ENCODE data around the gene PLEKHF1. TPM values are rescaled to one million over a fixed set of nuclear protein-coding genes. Genes with fewer than 3 reads are reported as not detected.

Gene PLEKHF1
- total and polyA plus RNA-seq, 2 of the 8 experiments (the other 6 are each of a cell fraction or from before 2014, with no cell fraction given) = 11.1 to 18.4 TPM

DNA sequence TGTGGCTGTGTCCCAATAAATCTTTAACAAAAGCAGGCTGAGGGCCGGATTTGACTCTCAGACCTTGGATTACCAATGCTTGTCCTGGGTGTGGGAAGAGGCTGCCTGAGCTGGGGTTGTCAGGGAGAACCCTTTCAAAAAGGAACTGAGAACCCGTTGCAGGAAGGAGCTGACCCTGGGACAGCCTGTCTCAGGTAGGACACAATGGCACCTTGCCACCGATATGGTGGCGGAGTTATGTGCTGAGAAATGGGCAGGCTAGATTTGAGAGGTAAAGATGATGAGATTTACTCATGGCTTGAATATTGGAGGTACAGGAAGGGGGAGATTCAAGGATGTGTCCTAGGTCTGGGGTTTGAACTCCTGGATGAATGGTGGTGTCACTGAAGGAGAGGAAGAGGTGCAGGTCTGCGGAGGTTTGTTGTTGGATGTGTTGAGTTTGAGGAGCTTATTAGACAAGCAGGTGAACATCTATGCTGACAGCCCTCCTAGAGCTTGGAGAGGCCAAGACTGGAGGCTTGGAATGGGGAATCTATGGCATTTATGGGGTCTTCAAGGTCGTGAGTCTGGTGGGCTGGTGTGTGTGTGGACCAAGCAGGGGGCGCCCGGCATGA lies 7.2 kb downstream of the PLEKHF1 start:
- H3K4me3 ChIP-seq (ENCODE audit: extremely low read depth in 1 of 4, insufficient read depth in 2 of 4, low read depth in 3 of 4, low read length in 4 of 4) = no peak overlapping the region
- FAIRE-seq (no peak), DNase-seq (ENCODE audit: low read depth in 1 of 2, low spot score in 2 of 2) (no peak)
- H3K18ac ChIP-seq (ENCODE audit: extremely low read depth, low read length) = no peak overlapping the region
- H4K20me1 ChIP-seq (replicated peaks in 1 of 2; ENCODE audit: control insufficient read depth in 1 of 2, insufficient read depth in 2 of 2, low read length in 2 of 2) = peaks cover 3 to 12% of the 10 kb centered on the region in 2 experiments
- H3K4me2 ChIP-seq (ENCODE audit: insufficient read depth in 1 of 2, low read depth in 2 of 2, low read length in 2 of 2) = no peak overlapping the region
- no peak overlapping the region for H2BK20ac ChIP-seq (ENCODE audit: low read length)
- no peak overlapping the region for H2BK12ac ChIP-seq (ENCODE audit: low read depth, low read length)
- 87% methylated on average over 8 of the region's 8 CpGs; no CpG with 5 or more reads in 1 of the 2 experiments for WGBS, 2 experiments (ENCODE audit: extremely low coverage in 1 of 2, insufficient coverage in 1 of 2, insufficient read length in 1 of 2, insufficient replicate concordance in 2 of 2, low coverage in 1 of 2, low lambda C conversion rate in 2 of 2, missing lambda C conversion rate in 1 of 2)
- POLR2A ChIA-PET (ENCODE audit: partially characterized antibody) = no interaction called here
- H3K36me3 ChIP-seq (ENCODE audit: control insufficient read depth in 2 of 4, insufficient read depth in 4 of 4, low read length in 3 of 4) = peaks cover 0 to 16% (median 3%) of the 10 kb centered on the region in 4 experiments; a peak in 5 of 8 replicates
- H3K23ac ChIP-seq (ENCODE audit: insufficient read length) = no peak overlapping the region
- TF ChIP-seq KDM1A (IDR thresholded peaks at IDR 0.05; ENCODE audit: borderline replicate concordance, low read length) (no peak), FOSL1 (IDR thresholded peaks at IDR 0.05; ENCODE audit: insufficient read depth, low read depth, low read length) (no peak)
- peaks cover 0 to 38% of the 10 kb centered on the region in 2 experiments; a peak in 1 of 4 replicates for H3K79me2 ChIP-seq (ENCODE audit: control insufficient read depth in 1 of 2, insufficient read depth in 2 of 2, low read length in 2 of 2)
- H3K4ac ChIP-seq (replicated peaks; ENCODE audit: insufficient read length, low read depth, low read length) = no peak overlapping the region
- no peak overlapping the region for H3K14ac ChIP-seq (ENCODE audit: insufficient read length)
- no peak overlapping the region for H2AK5ac ChIP-seq (ENCODE audit: low read depth, low read length)
- H4K5ac ChIP-seq (ENCODE audit: insufficient read length, low read depth, low read length) = no peak overlapping the region
- H2AFZ ChIP-seq (ENCODE audit: low read length) = no peak overlapping the region
- no peak overlapping the region for H3K9ac ChIP-seq (replicated peaks in 1 of 4; ENCODE audit: extremely low read depth in 1 of 4, low read depth in 3 of 4, low read length in 3 of 4)
- H3K27ac ChIP-seq (ENCODE audit: low read depth, low read length) = no peak overlapping the region
- H3K27me3 ChIP-seq (replicated peaks in 1 of 4; ENCODE audit: control insufficient read depth in 3 of 4, extremely low read depth in 1 of 4, insufficient read depth in 3 of 4, low read length in 3 of 4) = no peaks in the 10 kb centered on the region
- peaks cover 0 to 15% (median 7%) of the 10 kb centered on the region in 4 experiments; a peak in 5 of 7 replicates for H3K4me1 ChIP-seq (replicated peaks in 1 of 4; ENCODE audit: control insufficient read depth in 3 of 4, insufficient read depth in 4 of 4, low read length in 3 of 4)
- CTCF ChIA-PET (ENCODE audit: partially characterized antibody) = interaction anchor here (0.7 to 7.8 kb wide), 17 partner anchors 9 to 62 kb away, joined by 3 to 46 read pairs (median 4); no protein-coding TSS in a partner anchor
- no peak overlapping the region for H3K56ac ChIP-seq (replicated peaks; ENCODE audit: insufficient read length, low read depth, low read length)
- no peak overlapping the region for H2BK5ac ChIP-seq (ENCODE audit: low read depth, low read length)
- no peak overlapping the region for H4K8ac ChIP-seq (ENCODE audit: extremely low read depth, insufficient read depth, low read length)
- peaks cover 21% of the 10 kb centered on the region for H3K79me1 ChIP-seq (ENCODE audit: low read depth, low read length)
- no peak overlapping the region for H2BK120ac ChIP-seq (replicated peaks; ENCODE audit: low read depth, low read length)
- no peak overlapping the region for H4K91ac ChIP-seq (replicated peaks; ENCODE audit: insufficient read length, low read length)
- no peaks in the 10 kb centered on the region for H3K9me3 ChIP-seq (ENCODE audit: insufficient read depth in 2 of 2, low read depth in 1 of 2, low read length in 1 of 2)
- H3K23me2 ChIP-seq (ENCODE audit: low read depth, low read length) = no peaks in the 10 kb centered on the region
- H2BK15ac ChIP-seq (ENCODE audit: low read length) = no peak overlapping the region

Data from H1 (cell line).